Liver (tissue), 9 donors: ENCODE measurements around the gene PEX5L. TPM values are rescaled to one million over a fixed set of nuclear protein-coding genes. Genes with fewer than 3 reads are reported as not detected.
"Not testable (repeated sequence)": the region's sequence is repeated elsewhere in the genome, so short reads cannot be mapped to it uniquely, and the experiment has no call there.

Experiments
- DNase-seq: peaks from one replicate; pipeline ENCODE4 v3.0.0-alpha.2; 2017; ENCODE audit warnings: low spot score
- H3K27ac ChIP-seq, 2 donors: one replicate each; pipeline ENCODE4 v1.7.0; 2013; ENCODE audit warnings: inconsistent platforms in 2 of 2, low read length in 2 of 2, control low read depth in 1 of 2, low read depth in 1 of 2, mild to moderate bottlenecking in 1 of 2
- H3K27me3 ChIP-seq, 4 donors: one replicate each; pipeline versions ENCODE4 v1.6.1 to v1.7.0; 2013; ENCODE audit warnings: low read length in 3 of 4, inconsistent platforms in 1 of 4, mild to moderate bottlenecking in 1 of 4, moderate library complexity in 1 of 4; ENCODE audit not compliant: control insufficient read depth in 4 of 4, insufficient read depth in 4 of 4
- H3K36me3 ChIP-seq, 4 donors: one replicate each; pipeline versions ENCODE4 v1.6.1 to v1.7.0; 2013; ENCODE audit warnings: low read length in 3 of 4, mild to moderate bottlenecking in 3 of 4, low read depth in 1 of 4, moderate library complexity in 1 of 4; ENCODE audit not compliant: control insufficient read depth in 4 of 4, insufficient read depth in 3 of 4
- H3K4me1 ChIP-seq, 4 donors: one replicate each; pipeline versions ENCODE4 v1.6.1 to v1.7.0; 2013; ENCODE audit warnings: low read length in 3 of 4, mild to moderate bottlenecking in 3 of 4, moderate library complexity in 1 of 4; ENCODE audit not compliant: control insufficient read depth in 4 of 4, insufficient read depth in 4 of 4
- H3K4me3 ChIP-seq, 3 donors: one replicate each; pipeline versions ENCODE4 v1.6.1 to v1.7.0; 2013; ENCODE audit warnings: low read length in 3 of 3, control low read depth in 1 of 3, low read depth in 1 of 3, mild to moderate bottlenecking in 1 of 3
- H3K9ac ChIP-seq, 2 donors: one replicate each; pipeline ENCODE4 v1.7.0; 2013; ENCODE audit warnings: low read length in 2 of 2, mild to moderate bottlenecking in 2 of 2, moderate library complexity in 2 of 2, control low read depth in 1 of 2, low read depth in 1 of 2
- H3K9me3 ChIP-seq, 4 donors: one replicate each; pipeline versions ENCODE4 v1.6.1 to v1.7.0; 2013; ENCODE audit warnings: low read length in 3 of 4; ENCODE audit not compliant: control insufficient read depth in 4 of 4
- ATF3 ChIP-seq: IDR thresholded peaks from 2 replicates; pipeline ENCODE4 v1.6.1; 2016; ENCODE audit warnings: antibody characterized with exemption
- EGR1 ChIP-seq, 2 donors: IDR thresholded peaks; 2 replicates each; pipeline ENCODE4 v1.6.1; 2016 to 2018; ENCODE audit warnings: antibody characterized with exemption in 2 of 2, low read depth in 2 of 2
- JUND ChIP-seq, 2 donors: IDR thresholded peaks; 2 replicates each; pipeline ENCODE4 v1.6.1; 2016; ENCODE audit warnings: antibody characterized with exemption in 2 of 2
- MAX ChIP-seq: IDR thresholded peaks from 2 replicates; pipeline ENCODE4 v1.6.1; 2016; ENCODE audit warnings: antibody characterized with exemption
- NR2F2 ChIP-seq: IDR thresholded peaks from 2 replicates; pipeline ENCODE4 v1.6.1; 2016; ENCODE audit warnings: antibody characterized with exemption
- RAD21 ChIP-seq, 2 donors: IDR thresholded peaks; 2 replicates each; pipeline ENCODE4 v1.6.1; 2016; ENCODE audit warnings: antibody characterized with exemption in 2 of 2, mild to moderate bottlenecking in 2 of 2
- RXRA ChIP-seq, 2 donors: IDR thresholded peaks; 2 replicates each; pipeline ENCODE4 v1.6.1; 2017 to 2018; ENCODE audit warnings: antibody characterized with exemption in 2 of 2, mild to moderate bottlenecking in 1 of 2
- ZBTB33 ChIP-seq: IDR thresholded peaks from 2 replicates; pipeline ENCODE4 v1.6.1; 2016; ENCODE audit warnings: antibody characterized with exemption
- WGBS: extraction: QIAGEN DNeasy Blood & Tissue Kit; methylation state at CpG from one replicate; pipeline ENCODE4 v1.1.7; 2013; 5-methylcytosine and 5-hydroxymethylcytosine counted together
- polyA plus RNA-seq, 2 donors: library from polyadenylated mRNA; stranded (reverse) in 1 of 2; unstranded in 1 of 2; fragments of 200-250 nt in 1 of 2; fragments of >200 nt in 1 of 2; fragmentation: Nextera tagmentation in 1 of 2; extraction: Ambion mirVana in 1 of 2; gene quantifications; one replicate each; pipeline versions ENCODE4 v1.2.1 to v1.2.3, GENCODE V29; 2013 to 2015
- total RNA-seq, 2 donors: library from RNA; depleted of rRNA; stranded (reverse); fragments of >200 nt; gene quantifications; one replicate each; pipeline ENCODE4 v1.2.3, GENCODE V29; 2014
- TF ChIP-seq, protein P1 (sequence below): fragments of 150-350 bp; IDR thresholded peaks from 2 replicates; pipeline ENCODE4 v1.5.1; 2017; ENCODE audit warnings: improper control_type of control experiment, low read depth, low read length; ENCODE audit not compliant: missing input control
- donor health status: healthy.
- donor health status: healthy.
- donor health status: healthy.
- donor health status: healthy.
- donor health status: healthy.

Gene PEX5L
- total and polyA plus RNA-seq, 4 donors, result 0.03 TPM; not detected in 3

GRCh38 chr3:179791793-179792192 lies 244.9 kb downstream of the PEX5L start:
- no peak overlapping the region for H3K9ac ChIP-seq
- WGBS, result 93% methylated on average over 3 of the region's 3 CpGs
- H3K4me1 ChIP-seq, result no peaks in the 10 kb centered on the region
- TF ChIP-seq ZBTB33, result no peak
- TF ChIP-seq RAD21 (IDR thresholded peaks at IDR 0.05), result no peak
- no peak for TF ChIP-seq EGR1 (IDR thresholded peaks at IDR 0.05; ENCODE audit: low read depth in 2 of 2)
- TF ChIP-seq, protein P1, sequence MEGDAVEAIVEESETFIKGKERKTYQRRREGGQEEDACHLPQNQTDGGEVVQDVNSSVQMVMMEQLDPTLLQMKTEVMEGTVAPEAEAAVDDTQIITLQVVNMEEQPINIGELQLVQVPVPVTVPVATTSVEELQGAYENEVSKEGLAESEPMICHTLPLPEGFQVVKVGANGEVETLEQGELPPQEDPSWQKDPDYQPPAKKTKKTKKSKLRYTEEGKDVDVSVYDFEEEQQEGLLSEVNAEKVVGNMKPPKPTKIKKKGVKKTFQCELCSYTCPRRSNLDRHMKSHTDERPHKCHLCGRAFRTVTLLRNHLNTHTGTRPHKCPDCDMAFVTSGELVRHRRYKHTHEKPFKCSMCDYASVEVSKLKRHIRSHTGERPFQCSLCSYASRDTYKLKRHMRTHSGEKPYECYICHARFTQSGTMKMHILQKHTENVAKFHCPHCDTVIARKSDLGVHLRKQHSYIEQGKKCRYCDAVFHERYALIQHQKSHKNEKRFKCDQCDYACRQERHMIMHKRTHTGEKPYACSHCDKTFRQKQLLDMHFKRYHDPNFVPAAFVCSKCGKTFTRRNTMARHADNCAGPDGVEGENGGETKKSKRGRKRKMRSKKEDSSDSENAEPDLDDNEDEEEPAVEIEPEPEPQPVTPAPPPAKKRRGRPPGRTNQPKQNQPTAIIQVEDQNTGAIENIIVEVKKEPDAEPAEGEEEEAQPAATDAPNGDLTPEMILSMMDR, result no peak
- H3K9me3 ChIP-seq, result no peaks in the 10 kb centered on the region
- H3K27ac ChIP-seq, result no peak overlapping the region
- no peak for DNase-seq
- no peak overlapping the region for H3K4me3 ChIP-seq
- H3K36me3 ChIP-seq, result peaks cover 0 to 3% (median 1%) of the 10 kb centered on the region in 4 donors
- no peaks in the 10 kb centered on the region for H3K27me3 ChIP-seq

GRCh38 chr3:179788996-179789395 lies 247.7 kb downstream of the PEX5L start:
- WGBS, result 98% methylated on average over 1 of the region's 1 CpG
- DNase-seq, result no peak
- Histone ChIP-seq H3K4me1 (no peaks in the 10 kb centered on the region), H3K27ac (no peak overlapping the region), H3K9me3 (no peaks in the 10 kb centered on the region), H3K27me3 (no peaks in the 10 kb centered on the region), H3K9ac (no peak overlapping the region), H3K4me3 (no peak overlapping the region), H3K36me3 (peaks cover 0 to 3% (median 1%) of the 10 kb centered on the region in 4 donors)
- TF ChIP-seq, protein P1, result no peak
- TF ChIP-seq RXRA (IDR thresholded peaks at IDR 0.05) (no peak), JUND (IDR thresholded peaks at IDR 0.05) (no peak), ZBTB33 (no peak), MAX (no peak), RAD21 (IDR thresholded peaks at IDR 0.05) (no peak), NR2F2 (no peak), ATF3 (no peak)

DNA sequence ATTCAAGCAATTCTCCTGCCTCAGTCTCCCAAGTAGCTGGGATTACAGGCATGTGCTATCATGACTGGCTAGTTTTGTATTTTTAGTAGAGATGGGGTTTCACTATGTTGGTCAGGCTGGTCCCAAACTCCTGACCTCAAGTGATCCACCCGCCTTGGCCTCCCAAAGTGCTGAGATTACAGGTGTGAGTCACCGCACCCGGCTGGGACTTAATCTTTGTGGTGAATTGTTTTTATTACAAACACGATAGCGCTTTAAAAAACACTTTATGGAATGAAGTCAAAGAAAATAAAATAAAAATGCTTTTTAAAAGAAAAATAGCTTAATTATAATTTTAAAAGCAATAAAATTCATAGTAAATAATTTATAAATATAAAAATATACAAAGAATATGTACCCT lies 253.9 kb downstream of the PEX5L start:
- not testable (repeated sequence) for H3K9ac ChIP-seq, H3K4me1 ChIP-seq, H3K27me3 ChIP-seq, H3K4me3 ChIP-seq, H3K9me3 ChIP-seq, DNase-seq, H3K27ac ChIP-seq
- H3K36me3 ChIP-seq, result peaks cover 3 to 12% (median 8%) of the 10 kb centered on the region in 4 donors
- WGBS, result over 99% methylated on average over 5 of the region's 5 CpGs
